ENCODE measurements around the gene TMEM181.
A peak's percentile ranks its signal among the peaks of the same experiment; 100 is the strongest.
"Not testable (repeated sequence)": the region's sequence is repeated elsewhere in the genome, so short reads cannot be mapped to it uniquely, and the experiment has no call there.

The TMEM181 gene, protein sequence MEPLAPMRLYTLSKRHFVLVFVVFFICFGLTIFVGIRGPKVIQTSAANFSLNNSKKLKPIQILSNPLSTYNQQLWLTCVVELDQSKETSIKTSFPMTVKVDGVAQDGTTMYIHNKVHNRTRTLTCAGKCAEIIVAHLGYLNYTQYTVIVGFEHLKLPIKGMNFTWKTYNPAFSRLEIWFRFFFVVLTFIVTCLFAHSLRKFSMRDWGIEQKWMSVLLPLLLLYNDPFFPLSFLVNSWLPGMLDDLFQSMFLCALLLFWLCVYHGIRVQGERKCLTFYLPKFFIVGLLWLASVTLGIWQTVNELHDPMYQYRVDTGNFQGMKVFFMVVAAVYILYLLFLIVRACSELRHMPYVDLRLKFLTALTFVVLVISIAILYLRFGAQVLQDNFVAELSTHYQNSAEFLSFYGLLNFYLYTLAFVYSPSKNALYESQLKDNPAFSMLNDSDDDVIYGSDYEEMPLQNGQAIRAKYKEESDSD

GRCh38 chr6:158559895-158560835, at the start of gene TMEM181:
TSS of gene TMEM181 (plus strand) at chr6:158560091. CDS start at chr6:158560225, 134 bp downstream.
- DNase-seq (ENCODE audit: low read depth in 2 of 2) = peak; percentile 78 to 83

DNA sequence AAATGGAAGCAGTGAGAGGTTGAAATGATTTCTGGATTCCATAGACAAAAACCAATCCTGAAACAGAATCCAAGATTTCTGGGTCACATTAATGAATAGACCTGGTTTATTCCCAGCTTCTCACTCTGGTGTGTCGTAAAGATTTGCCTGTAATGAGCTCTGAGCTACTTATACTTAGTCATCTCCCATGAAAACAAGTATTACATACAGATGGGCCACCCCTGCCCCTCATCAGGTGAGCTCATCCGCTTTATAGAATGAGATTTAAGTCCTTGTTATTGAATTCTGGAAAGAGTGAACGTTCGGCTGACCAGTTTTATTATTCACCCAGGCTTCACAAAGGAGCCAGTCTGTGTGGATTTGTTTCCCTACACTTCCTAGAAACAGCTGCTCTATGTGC, 47.1 kb upstream of the TMEM181 start:
- DNase-seq (ENCODE audit: low read depth in 2 of 2) = no peak

- DNase-seq (ENCODE audit: low read depth in 2 of 2) = no peak
Observed at GRCh38 chr6:158514176-158514575, 45.7 kb upstream of the TMEM181 start.

GRCh38 chr6:158514991-158515390, 44.9 kb upstream of the TMEM181 start:
- DNase-seq (ENCODE audit: low read depth in 2 of 2) = no peak

GRCh38 chr6:158516098-158516497, 43.8 kb upstream of the TMEM181 start:
- DNase-seq (ENCODE audit: low read depth in 2 of 2) = no peak

DNA sequence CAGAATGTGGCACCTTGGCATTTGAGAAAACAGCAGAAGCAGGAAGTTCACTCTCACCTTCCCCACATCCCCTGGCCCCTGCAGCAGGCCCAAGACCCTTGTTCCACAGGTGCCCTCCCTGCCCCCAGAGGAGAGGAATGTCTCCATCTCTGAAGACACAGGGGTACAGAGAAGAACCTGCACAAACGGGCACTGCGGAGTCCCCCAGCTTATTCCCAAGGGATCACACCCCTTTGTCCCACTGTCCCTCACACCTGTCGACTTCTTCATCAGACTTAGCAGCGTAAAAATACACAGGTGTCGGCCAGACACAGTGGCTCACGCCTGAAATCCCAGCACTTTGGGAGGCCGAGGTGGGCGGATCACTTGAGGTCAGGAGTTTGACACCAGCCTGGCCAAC, 42.9 kb upstream of the TMEM181 start:
- DNase-seq (ENCODE audit: low read depth in 2 of 2) = no peak

DNA sequence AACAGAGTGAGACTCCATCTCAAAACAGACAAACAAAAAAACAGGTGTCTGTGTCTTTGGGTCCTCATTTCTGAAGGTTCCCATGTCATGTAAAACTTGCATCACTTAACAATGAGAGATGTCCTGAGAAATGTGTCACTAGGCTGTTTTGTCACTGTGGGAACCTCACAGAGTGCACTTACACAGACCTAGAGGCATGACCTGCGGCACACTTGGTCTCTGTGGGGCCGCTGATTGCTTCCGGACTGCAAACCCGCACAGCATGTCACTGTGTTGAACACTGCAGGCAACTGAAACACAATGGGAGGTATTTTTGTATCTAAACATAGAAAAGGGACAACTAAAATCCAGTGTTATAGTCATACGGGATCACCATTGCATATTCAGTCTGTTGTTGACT, 42.3 kb upstream of the TMEM181 start:
- no peak for DNase-seq (ENCODE audit: low read depth in 2 of 2)

DNA sequence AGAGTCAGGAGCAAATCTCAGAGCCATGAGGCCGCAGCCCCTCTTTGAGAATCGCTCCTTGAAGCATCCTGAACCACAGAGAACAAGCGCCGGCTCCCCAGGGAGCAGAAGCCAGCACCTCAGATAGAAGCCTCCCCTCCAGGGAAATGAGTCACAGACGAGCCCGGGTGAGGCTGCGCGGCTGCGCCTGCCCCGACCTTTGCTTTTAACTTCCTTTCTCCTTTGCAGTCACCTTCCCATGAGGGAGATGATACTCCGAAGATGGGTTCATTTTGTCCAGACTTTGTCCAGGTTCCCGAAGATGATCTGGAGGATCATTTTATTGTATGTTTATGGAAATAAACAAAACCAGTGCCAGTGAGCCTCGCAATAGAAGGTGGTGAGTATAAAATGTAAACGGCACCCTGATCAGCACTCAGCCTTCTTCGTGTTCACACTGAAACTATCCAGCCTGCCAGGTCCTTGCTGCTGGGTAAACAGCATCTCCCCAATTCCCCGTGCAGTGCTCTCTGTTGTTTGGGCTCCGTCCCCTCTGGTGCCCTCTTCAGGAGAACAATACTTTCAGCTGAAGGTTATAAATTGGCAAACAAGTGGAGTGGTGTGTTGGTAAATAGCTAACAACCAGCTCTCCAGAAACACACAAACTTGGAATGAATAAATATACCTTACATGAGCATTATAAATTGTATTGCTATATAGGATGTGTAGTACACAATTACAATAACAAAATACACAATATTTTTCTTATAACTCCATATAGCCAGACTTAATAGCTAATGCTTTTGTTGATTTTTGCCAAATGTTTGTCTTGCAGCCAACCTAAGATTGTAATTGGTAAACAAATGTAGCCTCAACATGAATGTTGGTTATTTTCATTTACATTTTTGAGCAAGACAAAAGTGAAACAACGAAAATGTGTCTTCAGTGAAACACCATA, 41.4 kb upstream of the TMEM181 start:
- DNase-seq (ENCODE audit: low read depth in 2 of 2) = no peak

GRCh38 chr6:158519300-158519699, 40.6 kb upstream of the TMEM181 start:
- DNase-seq (ENCODE audit: low read depth in 2 of 2) = no peak

- no peak for DNase-seq (ENCODE audit: low read depth in 2 of 2)
Observed at GRCh38 chr6:158519761-158520160, 40.1 kb upstream of the TMEM181 start.

GRCh38 chr6:158520975-158521374, 38.9 kb upstream of the TMEM181 start:
- DNase-seq (ENCODE audit: low read depth in 2 of 2) = not testable (repeated sequence)

DNA sequence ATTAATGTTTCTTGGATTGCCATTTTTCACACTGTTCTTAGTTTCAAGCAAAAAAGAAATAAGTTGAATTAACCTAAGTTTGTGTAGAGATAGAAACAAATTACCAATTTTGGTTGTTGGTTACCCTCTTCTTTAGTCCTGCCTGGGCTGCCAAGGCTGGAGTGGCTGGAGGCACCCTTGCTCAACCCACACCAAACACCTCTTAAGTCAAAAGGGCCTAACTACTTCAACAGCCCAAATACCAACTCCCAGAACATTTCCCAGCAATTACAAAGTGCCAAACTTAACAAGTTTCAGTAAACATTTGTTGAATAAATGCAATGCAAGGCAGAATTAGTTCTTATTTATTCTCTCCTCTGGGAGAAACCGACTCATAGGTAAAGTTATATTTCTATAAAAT, 38.1 kb upstream of the TMEM181 start:
- no peak for DNase-seq (ENCODE audit: low read depth in 2 of 2)

GRCh38 chr6:158522616-158523015, 37.3 kb upstream of the TMEM181 start:
- no peak for DNase-seq (ENCODE audit: low read depth in 2 of 2)

DNA sequence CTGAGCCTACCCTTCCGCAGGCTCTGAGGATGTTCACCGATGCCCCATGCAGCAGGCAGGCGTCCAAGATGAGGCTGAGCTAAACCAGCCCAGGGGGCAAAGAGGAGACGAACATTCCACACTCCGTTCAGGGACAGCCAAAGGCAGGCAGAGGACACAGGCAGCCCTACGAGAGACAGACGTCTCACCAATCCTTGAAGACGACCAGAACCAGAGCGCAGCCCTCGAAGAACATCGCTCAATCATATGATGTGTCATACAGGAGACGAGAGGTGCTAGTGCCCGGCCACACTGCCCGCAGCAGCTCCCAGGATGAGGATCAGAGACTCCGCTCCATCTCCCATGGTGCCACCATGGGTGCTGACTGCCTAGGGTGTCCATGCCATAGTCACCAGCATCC, 35.6 kb upstream of the TMEM181 start:
- DNase-seq (ENCODE audit: low read depth in 2 of 2) = no peak

DNA sequence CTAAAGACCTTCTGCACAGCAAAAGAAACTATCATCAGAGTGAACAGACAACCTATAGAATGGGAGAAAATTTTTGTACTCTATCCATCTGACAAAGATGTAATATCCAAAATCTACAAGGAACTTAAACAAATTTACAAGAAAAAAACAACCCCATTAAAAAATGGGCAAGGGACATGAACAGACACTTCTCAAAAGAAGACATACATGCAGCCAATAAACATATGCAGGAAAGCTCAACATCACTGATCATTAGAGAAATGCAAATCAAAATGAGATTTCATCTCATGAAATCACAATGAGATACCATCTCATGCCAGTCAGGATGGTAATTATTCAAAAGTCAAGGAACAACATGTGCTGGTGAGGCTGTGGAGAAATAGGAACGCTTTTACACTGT, 32.0 kb upstream of the TMEM181 start:
- DNase-seq (ENCODE audit: low read depth in 2 of 2) = not testable (repeated sequence)

DNA sequence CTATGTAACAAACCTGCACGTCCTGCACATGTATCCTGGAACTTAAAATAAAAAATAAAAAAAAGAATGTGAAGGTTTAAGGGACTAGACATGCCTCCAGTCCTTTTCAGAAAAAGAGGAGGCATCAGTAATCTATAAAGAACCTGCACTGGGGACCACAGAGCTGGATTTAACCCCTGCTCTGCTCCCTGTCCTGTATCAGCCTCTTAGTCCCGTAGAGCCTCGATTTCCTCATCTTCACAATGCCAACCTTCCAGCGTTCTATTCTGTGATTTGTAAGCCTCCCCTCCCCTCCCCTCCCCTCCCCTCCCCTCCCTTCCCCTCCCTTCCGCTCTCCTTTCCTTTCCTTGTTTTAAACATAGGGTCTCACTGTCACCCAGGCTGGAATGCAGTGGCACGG, 31.1 kb upstream of the TMEM181 start:
- DNase-seq (ENCODE audit: low read depth in 2 of 2) = no peak

- no peak for DNase-seq (ENCODE audit: low read depth in 2 of 2)
Observed at GRCh38 chr6:158529629-158530028, 30.3 kb upstream of the TMEM181 start.

- DNase-seq (ENCODE audit: low read depth in 2 of 2) = no peak
Observed at GRCh38 chr6:158531566-158531965, 28.3 kb upstream of the TMEM181 start.

- DNase-seq (ENCODE audit: low read depth in 2 of 2) = no peak
Observed at GRCh38 chr6:158531970-158532369, 27.9 kb upstream of the TMEM181 start.

DNA sequence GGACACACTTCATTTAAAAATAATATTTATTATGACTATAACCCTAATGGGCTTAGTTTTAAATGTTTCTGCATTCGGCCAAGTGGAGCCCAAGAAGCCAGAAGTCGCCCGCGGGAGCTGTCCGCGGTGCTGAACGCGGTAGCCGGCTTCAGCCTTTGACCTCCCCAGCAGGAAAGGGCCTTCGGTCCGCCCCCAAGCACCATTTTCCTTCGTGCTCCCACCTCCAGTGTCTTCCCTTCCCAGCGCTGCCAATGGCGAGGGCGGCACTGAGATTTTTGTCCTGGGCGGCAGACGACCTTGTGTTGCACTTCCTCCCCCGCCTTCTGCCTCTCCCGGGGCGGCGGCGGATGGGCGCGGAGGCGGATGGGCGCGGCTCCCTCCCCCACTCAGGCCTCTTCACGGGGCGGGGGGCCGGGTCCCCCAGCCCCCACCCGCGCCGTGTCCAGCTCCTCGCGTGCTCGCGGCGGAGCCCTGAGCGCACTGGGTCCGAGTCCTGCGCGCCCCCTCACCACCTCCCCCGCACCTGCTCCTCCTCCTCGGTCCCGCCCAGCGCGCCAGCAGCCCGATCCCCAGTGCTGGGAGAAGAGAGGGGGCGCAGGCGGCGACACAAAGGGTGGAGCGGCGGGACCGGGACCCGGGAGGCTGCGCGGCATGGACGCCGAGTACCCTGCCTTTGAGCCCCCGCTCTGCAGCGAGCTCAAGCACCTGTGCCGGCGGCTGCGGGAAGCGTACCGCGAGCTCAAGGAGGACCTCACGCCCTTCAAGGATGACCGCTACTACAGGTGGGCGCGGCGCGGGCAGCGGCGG, 23.6 kb upstream of the TMEM181 start:
- peak in 1 of 2 donors; percentile 44 for DNase-seq (ENCODE audit: low read depth in 2 of 2)
